Endothelial cell of umbilical vein (primary cell): ENCODE results near the gene PTPN14. TPM values are rescaled to one million over a fixed set of nuclear protein-coding genes. Genes with fewer than 3 reads are reported as not detected.

Source experiments
- BruUV-seq: library from RNA; stranded (reverse); fragments of 400-500 nt; replicated peaks from 2 replicates; lab custom pipeline; 2021; lab: Mats Ljungman, UMichigan
- CTCF ChIA-PET: fragments of 300-600, 350-600 bp; sonication (Branson Sonifier 250); formaldehyde crosslinking; loops from one replicate; lab custom pipeline; 2021; ENCODE audit warnings: antibody characterized with exemption, inconsistent platforms; lab: Charles Lee
- POLR2A ChIA-PET: fragments of 300-600, 350-600 bp; sonication (Branson Sonifier 250); formaldehyde crosslinking; loops from one replicate; lab custom pipeline; 2021; ENCODE audit warnings: antibody characterized with exemption, inconsistent platforms; lab: Charles Lee
- DNase-seq: peaks from one replicate; pipeline ENCODE4 v3.0.0-alpha.2; 2011; ENCODE audit warnings: low read depth, low spot score
- FAIRE-seq: peaks from 2 replicates; lab custom pipeline; 2011; peaks lifted over from hg19 to GRCh38; lab: Jason Lieb, UNC
- H2AFZ ChIP-seq: 2 replicates; pipeline ENCODE4 v1.6.0; 2012; ENCODE audit warnings: low read depth, low read length, control low read depth, inconsistent platforms
- H3K27ac ChIP-seq: 2 replicates; pipeline ENCODE4 v1.5.1; 2011; ENCODE audit warnings: low read depth, mild to moderate bottlenecking, control low read depth, low read length, moderate library complexity; ENCODE audit not compliant: insufficient read depth
- H3K27me3 ChIP-seq, 2 experiments: 2 replicates each; pipeline versions ENCODE4 v1.6.0 to v1.6.1; 2011; ENCODE audit warnings: low read length in 2 of 2, mixed read lengths in 1 of 2; ENCODE audit not compliant: control insufficient read depth in 2 of 2, insufficient read depth in 2 of 2
- H3K36me3 ChIP-seq, 2 experiments: 2 replicates in 1 of 2; 3 replicates in 1 of 2; pipeline ENCODE4 v1.5.1; 2011; ENCODE audit warnings: low read length in 2 of 2, mild to moderate bottlenecking in 1 of 2, moderate library complexity in 1 of 2; ENCODE audit not compliant: control insufficient read depth in 2 of 2, insufficient read depth in 2 of 2; ENCODE audit errors: extremely low read depth in 1 of 2
- H3K4me1 ChIP-seq: 3 replicates; pipeline ENCODE4 v1.5.1; 2011; ENCODE audit warnings: mild to moderate bottlenecking, low read length; ENCODE audit not compliant: control insufficient read depth, insufficient read depth; ENCODE audit errors: extremely low read depth
- H3K4me2 ChIP-seq: 2 replicates; pipeline ENCODE4 v1.6.1; 2011; ENCODE audit warnings: low read length, control low read depth, mixed read lengths; ENCODE audit not compliant: insufficient read depth
- H3K4me3 ChIP-seq, 3 experiments: fragments of 200-600 bp in 1 of 3; sonication (generic), shearing (Covaris generic) in 1 of 3; replicated peaks in 1 of 3; 2 replicates each; pipeline ENCODE4 v1.5.1; 2011 to 2016; ENCODE audit warnings: control low read depth in 3 of 3, low read length in 3 of 3, mild to moderate bottlenecking in 2 of 3, inconsistent platforms in 1 of 3, low read depth in 1 of 3, moderate library complexity in 1 of 3; ENCODE audit not compliant: insufficient read depth in 1 of 3
- H3K79me2 ChIP-seq: 2 replicates; pipeline ENCODE4 v1.6.0; 2012; ENCODE audit warnings: low read length, inconsistent platforms; ENCODE audit not compliant: control insufficient read depth, insufficient read depth
- H3K9ac ChIP-seq: replicated peaks from 2 replicates; pipeline ENCODE3; 2011; ENCODE audit warnings: low read length, control low read depth; ENCODE audit not compliant: insufficient read depth; ENCODE audit errors: extremely low read depth
- H3K9me1 ChIP-seq: replicated peaks from 3 replicates; pipeline ENCODE4 v1.6.0; 2011; ENCODE audit warnings: mild to moderate bottlenecking, low read length; ENCODE audit not compliant: control insufficient read depth, insufficient read depth; ENCODE audit errors: extremely low read depth
- H3K9me3 ChIP-seq: replicated peaks from 2 replicates; pipeline ENCODE4 v1.5.1; 2012; ENCODE audit warnings: low read length, inconsistent platforms; ENCODE audit not compliant: control insufficient read depth, insufficient read depth
- H4K20me1 ChIP-seq: replicated peaks from 2 replicates; pipeline ENCODE3; 2011; ENCODE audit warnings: mild to moderate bottlenecking, low read length; ENCODE audit not compliant: control insufficient read depth, insufficient read depth; ENCODE audit errors: extremely low read depth
- CTCF ChIP-seq, 2 donors: IDR thresholded peaks; 1 replicate in 1 of 2; 2 replicates in 1 of 2; pipeline ENCODE4 v1.5.1; 2011; ENCODE audit warnings: low read length in 2 of 2, mild to moderate bottlenecking in 2 of 2, moderate library complexity in 2 of 2, control low read depth in 1 of 2, inconsistent platforms in 1 of 2, low read depth in 1 of 2; ENCODE audit not compliant: insufficient read depth in 1 of 2; ENCODE audit errors: extremely low read depth in 1 of 2
- EZH2 ChIP-seq: IDR thresholded peaks from 2 replicates; pipeline ENCODE4 v1.6.1; 2012; ENCODE audit warnings: borderline replicate concordance, low read depth, mild to moderate bottlenecking, moderate library complexity, low read length, inconsistent platforms; ENCODE audit not compliant: severe bottlenecking
- FOS ChIP-seq: IDR thresholded peaks from 2 replicates; pipeline ENCODE4 v1.6.1; 2011; ENCODE audit warnings: mild to moderate bottlenecking, low read length, moderate library complexity, borderline replicate concordance; ENCODE audit not compliant: insufficient read depth
- GATA2 ChIP-seq: IDR thresholded peaks from 2 replicates; pipeline ENCODE4 v1.7.0; 2011; ENCODE audit warnings: low read depth, mild to moderate bottlenecking, moderate library complexity, mixed read lengths, low read length; ENCODE audit not compliant: insufficient read length, insufficient read depth
- JUN ChIP-seq: IDR thresholded peaks from 2 replicates; pipeline ENCODE4 v1.6.1; 2011; ENCODE audit warnings: borderline replicate concordance, low read depth; ENCODE audit not compliant: insufficient read length, insufficient read depth
- MAX ChIP-seq: IDR thresholded peaks from 2 replicates; pipeline ENCODE4 v1.6.1; 2011; ENCODE audit not compliant: insufficient read depth, insufficient read length
- MYC ChIP-seq: IDR thresholded peaks from one replicate; pipeline ENCODE4 v1.6.1; 2011; ENCODE audit warnings: mild to moderate bottlenecking, low read depth, low read length
- POLR2A ChIP-seq: IDR thresholded peaks from 2 replicates; pipeline ENCODE4 v1.6.1; 2012; ENCODE audit warnings: low read depth, mild to moderate bottlenecking, control low read depth, low read length
- POLR2AphosphoS5 ChIP-seq: IDR thresholded peaks from 2 replicates; pipeline ENCODE4 v1.6.1; 2012; ENCODE audit warnings: low read depth, mild to moderate bottlenecking, control low read depth, low read length, moderate library complexity; ENCODE audit not compliant: insufficient read depth
- dilution Hi-C: fragments of 300-500 bp; cut with MboI; formaldehyde crosslinking; loops from one replicate; pipeline ENCODE4 v1.15.0; 2019; ENCODE audit warnings: low sequenced_read_pairs; ENCODE audit not compliant: extremely low pct_ligation_motif_present
- intact Hi-C: fragments of 100-400 bp; cut with micrococcal nuclease; formaldehyde crosslinking; loops from one replicate; pipeline ENCODE4 v1.10.0; 2022
- polyA plus RNA-seq, 4 experiments: library from polyadenylated mRNA; depleted of rRNA in 3 of 4; stranded (reverse) in 3 of 4; unstranded in 1 of 4; fragments of >200 nt; gene quantifications; 2 replicates each; pipeline versions ENCODE4 v1.2.1 to v1.2.3, GENCODE V29; 2011 to 2012; ENCODE audit warnings: missing spikeins in 1 of 4
- total RNA-seq: library from RNA; stranded (reverse); gene quantifications from 2 replicates; pipeline ENCODE4 v1.2.3, GENCODE V29; 2021

The PTPN14 gene
- total and polyA plus RNA-seq, 2 donors (not counting 3 experiments of a cell fraction or from before 2014, with no cell fraction given) = 18.5 to 93.0 TPM

GRCh38 chr1:214349008-214349407 is 202.4 kb downstream of the PTPN14 start:
- no peak overlapping the region for H3K4me3 ChIP-seq
- H3K9ac ChIP-seq = no peak overlapping the region
- no peak for DNase-seq
- TF ChIP-seq JUN = no peak
- no peak for TF ChIP-seq MAX
- TF ChIP-seq CTCF (IDR thresholded peaks at IDR 0.05; ENCODE audit: extremely low read depth in 1 of 2, insufficient read depth in 1 of 2, low read depth in 1 of 2, low read length in 2 of 2) = no peak
- TF ChIP-seq MYC = no peak
- TF ChIP-seq EZH2 = no peak
- TF ChIP-seq POLR2AphosphoS5 = no peak
- no peak for TF ChIP-seq GATA2
- TF ChIP-seq POLR2A = no peak
- TF ChIP-seq FOS = no peak
- no TSS peak for BruUV-seq
- H3K27me3 ChIP-seq = no peaks in the 10 kb centered on the region
- H3K36me3 ChIP-seq = peaks cover 7 to 18% of the 10 kb centered on the region in 2 experiments
- H3K4me2 ChIP-seq = no peak overlapping the region
- no peak overlapping the region for H2AFZ ChIP-seq
- H3K4me1 ChIP-seq = no peaks in the 10 kb centered on the region
- ChIA-PET CTCF (interaction anchor here (1.9 to 2.7 kb wide), 2 partner anchors 17 to 236 kb away, joined by 10 to 14 read pairs; no protein-coding TSS in a partner anchor), POLR2A (interaction anchor here (0.5 kb wide), 1 partner anchor 53 kb away, joined by 3 read pairs; no protein-coding TSS in a partner anchor)
- no peaks in the 10 kb centered on the region for H4K20me1 ChIP-seq
- intact Hi-C loops (no loop called here), dilution Hi-C loops (loop anchor here (25.0 kb wide), 1 partner anchor 238 kb away; no protein-coding TSS in a partner anchor)
- no peaks in the 10 kb centered on the region for H3K79me2 ChIP-seq
- no peaks in the 10 kb centered on the region for H3K9me3 ChIP-seq
- FAIRE-seq = no peak
- no peak overlapping the region for H3K27ac ChIP-seq
- peaks cover 3% of the 10 kb centered on the region for H3K9me1 ChIP-seq
